GM10266 (cell line): ENCODE data around the gene HOXA3.
A peak's percentile ranks its signal among the peaks of the same experiment; 100 is the strongest.

Experiments
- DNase-seq: peaks from one replicate; pipeline ENCODE4 v3.0.0; 2012; ENCODE audit errors: extremely low spot score
- CTCF ChIP-seq: IDR thresholded peaks from 2 replicates; pipeline ENCODE4 v1.5.1; 2012; ENCODE audit warnings: mild to moderate bottlenecking, low read depth; ENCODE audit not compliant: control insufficient read depth, insufficient read depth; ENCODE audit errors: missing control alignments

Gene HOXA3

GRCh38 chr7:27198138-27198841 is 45.9 kb upstream of the HOXA3 start:
- no peak for DNase-seq
- no peak for TF ChIP-seq CTCF

- no peak for TF ChIP-seq CTCF
- DNase-seq, result no peak
These were observed 45.0 kb upstream of the HOXA3 start for GRCh38 chr7:27197137-27198042.

GRCh38 chr7:27196287-27196767 is 43.9 kb upstream of the HOXA3 start:
- peak; percentile 80 for TF ChIP-seq CTCF
- peak; percentile 83 for DNase-seq

- DNase-seq, result no peak
- TF ChIP-seq CTCF, result no peak
These were observed 42.5 kb upstream of the HOXA3 start for GRCh38 chr7:27194686-27195379.

GRCh38 chr7:27194002-27194352 is 41.6 kb upstream of the HOXA3 start:
- no peak for TF ChIP-seq CTCF
- DNase-seq, result no peak

- TF ChIP-seq CTCF, result no peak
- no peak for DNase-seq
These were observed 41.1 kb upstream of the HOXA3 start for GRCh38 chr7:27193335-27194001.
